ENCODE measurements around the gene STAC3.

GRCh38 chr12:57232156-57232756 lies 18.7 kb downstream of the STAC3 start:
- TF ChIP-seq CTCF (IDR thresholded peaks at IDR 0.05) (no peak), POLR2A (IDR thresholded peaks at IDR 0.05) (no peak)

Measured in body of pancreas (tissue), 4 donors.